ENCODE data around the gene SAA2.
"Not testable (repeated sequence)": the region's sequence is repeated elsewhere in the genome, so short reads cannot be mapped to it uniquely, and the experiment has no call there.

The SAA2 gene

DNA sequence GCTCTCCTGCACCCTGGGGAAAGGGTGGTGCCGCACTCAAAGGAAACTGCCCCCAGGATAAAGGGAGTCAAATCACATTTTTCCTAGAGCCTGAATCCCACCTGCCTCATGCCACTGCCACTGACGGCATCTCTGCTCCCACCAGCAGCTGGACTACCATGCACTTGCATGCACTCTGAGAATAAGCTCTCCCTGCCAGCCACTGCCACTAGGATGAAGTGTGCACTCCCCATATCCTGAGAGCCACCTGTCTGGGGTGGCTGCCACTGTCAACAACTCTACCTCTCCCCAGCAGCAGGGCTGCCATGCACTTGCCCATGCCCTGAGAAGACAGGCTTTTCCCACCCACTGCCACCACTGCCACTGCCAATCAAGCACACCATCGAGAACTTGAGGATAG, 44.2 kb downstream of the SAA2 start:
- no peak overlapping the region for H3K27ac ChIP-seq
- TF ChIP-seq, protein P1, sequence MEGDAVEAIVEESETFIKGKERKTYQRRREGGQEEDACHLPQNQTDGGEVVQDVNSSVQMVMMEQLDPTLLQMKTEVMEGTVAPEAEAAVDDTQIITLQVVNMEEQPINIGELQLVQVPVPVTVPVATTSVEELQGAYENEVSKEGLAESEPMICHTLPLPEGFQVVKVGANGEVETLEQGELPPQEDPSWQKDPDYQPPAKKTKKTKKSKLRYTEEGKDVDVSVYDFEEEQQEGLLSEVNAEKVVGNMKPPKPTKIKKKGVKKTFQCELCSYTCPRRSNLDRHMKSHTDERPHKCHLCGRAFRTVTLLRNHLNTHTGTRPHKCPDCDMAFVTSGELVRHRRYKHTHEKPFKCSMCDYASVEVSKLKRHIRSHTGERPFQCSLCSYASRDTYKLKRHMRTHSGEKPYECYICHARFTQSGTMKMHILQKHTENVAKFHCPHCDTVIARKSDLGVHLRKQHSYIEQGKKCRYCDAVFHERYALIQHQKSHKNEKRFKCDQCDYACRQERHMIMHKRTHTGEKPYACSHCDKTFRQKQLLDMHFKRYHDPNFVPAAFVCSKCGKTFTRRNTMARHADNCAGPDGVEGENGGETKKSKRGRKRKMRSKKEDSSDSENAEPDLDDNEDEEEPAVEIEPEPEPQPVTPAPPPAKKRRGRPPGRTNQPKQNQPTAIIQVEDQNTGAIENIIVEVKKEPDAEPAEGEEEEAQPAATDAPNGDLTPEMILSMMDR (conservative IDR thresholded peaks at IDR 0.05), result no peak
- TF ChIP-seq ZFX (IDR thresholded peaks at IDR 0.05), result no peak

DNA sequence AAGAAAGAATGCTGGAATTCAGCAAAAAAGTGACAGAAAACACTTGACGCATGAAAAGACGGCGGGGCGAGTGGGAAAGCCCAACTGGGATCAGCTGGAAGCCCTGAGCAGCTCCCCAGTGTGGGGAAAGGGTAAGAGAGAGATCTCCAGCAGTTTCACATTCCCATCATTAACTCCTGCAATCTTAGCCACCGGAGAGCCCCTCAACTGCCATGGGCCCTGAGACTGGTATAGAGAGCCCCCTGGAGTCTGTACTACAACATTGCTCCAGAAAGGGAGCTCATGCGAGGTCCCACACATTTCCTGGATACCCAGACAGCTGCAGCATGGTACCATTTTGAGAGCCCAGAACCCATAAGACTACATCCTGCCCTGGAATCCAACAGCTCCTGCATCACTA, 44.7 kb downstream of the SAA2 start:
- TF ChIP-seq ZFX (IDR thresholded peaks at IDR 0.05), result no peak
- TF ChIP-seq, protein P1 (conservative IDR thresholded peaks at IDR 0.05), result peak; percentile 44
- no peak overlapping the region for H3K27ac ChIP-seq

DNA sequence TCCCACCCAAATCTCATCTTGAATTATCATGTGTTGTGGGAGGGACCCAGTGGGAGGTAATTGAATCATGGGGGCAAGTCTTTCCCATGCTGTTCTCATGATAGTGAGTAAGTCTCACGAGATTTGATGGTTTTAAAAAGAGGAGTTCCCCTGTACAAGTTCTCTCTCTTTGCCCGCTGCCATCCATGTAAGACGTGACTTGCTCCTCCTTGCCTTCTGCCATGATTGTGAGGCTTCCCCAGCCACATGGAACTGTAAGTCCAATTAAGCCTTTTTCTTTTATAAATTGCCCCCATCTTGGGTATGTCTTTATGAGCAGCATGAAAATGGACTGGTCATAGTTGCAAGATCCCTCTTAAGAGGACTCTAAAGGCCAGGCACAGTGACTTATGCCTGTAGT, 50.7 kb downstream of the SAA2 start:
- not testable (repeated sequence) for H3K27ac ChIP-seq

GRCh38 chr11:18196532-18196931, 51.9 kb downstream of the SAA2 start:
- no peak for TF ChIP-seq ZFX (IDR thresholded peaks at IDR 0.05)
- TF ChIP-seq, protein P1 (conservative IDR thresholded peaks at IDR 0.05), result no peak

More at GRCh38 chr11:18196532-18196931, 51.9 kb downstream of the SAA2 start:
- H3K27ac ChIP-seq, result no peak overlapping the region
